GM12865 (cell line): ENCODE data around the gene TMEM62.
"Not testable (repeated sequence)": the region's sequence is repeated elsewhere in the genome, so short reads cannot be mapped to it uniquely, and the experiment has no call there.

ENCODE experiments used
- DNase-seq: peaks from one replicate; pipeline ENCODE4 v3.0.0; 2010; ENCODE audit warnings: low read depth
- H3K4me3 ChIP-seq: 2 replicates; pipeline ENCODE4 v1.5.1; 2011; ENCODE audit warnings: mild to moderate bottlenecking, low read depth, low read length, control low read depth
- CTCF ChIP-seq: IDR thresholded peaks from 2 replicates; pipeline ENCODE4 v1.5.1; 2011; ENCODE audit warnings: low read length, control low read depth, low read depth, inconsistent platforms; ENCODE audit not compliant: insufficient read depth; ENCODE audit errors: missing control alignments

TMEM62 gene

GRCh38 chr15:43146184-43146583 is 12.8 kb downstream of the TMEM62 start:
- no peak for TF ChIP-seq CTCF
- no peak for DNase-seq
- no peak overlapping the region for H3K4me3 ChIP-seq

GRCh38 chr15:43150191-43150929 is 17.0 kb downstream of the TMEM62 start:
- no peak for DNase-seq
- no peak for TF ChIP-seq CTCF
- no peak overlapping the region for H3K4me3 ChIP-seq

GRCh38 chr15:43151688-43152087 is 18.3 kb downstream of the TMEM62 start:
- no peak for DNase-seq
- TF ChIP-seq CTCF, result no peak
- H3K4me3 ChIP-seq, result no peak overlapping the region

- no peak overlapping the region for H3K4me3 ChIP-seq
- no peak for TF ChIP-seq CTCF
- no peak for DNase-seq
These were observed 19.9 kb downstream of the TMEM62 start for GRCh38 chr15:43153269-43153668.

- no peak overlapping the region for H3K4me3 ChIP-seq
- DNase-seq, result no peak
- no peak for TF ChIP-seq CTCF
These were observed 32.5 kb downstream of the TMEM62 start for GRCh38 chr15:43165801-43166325.

- DNase-seq, H3K4me3 ChIP-seq: not testable (repeated sequence)
These were observed 33.9 kb downstream of the TMEM62 start for GRCh38 chr15:43167261-43167660.

GRCh38 chr15:43168192-43169107 is 35.1 kb downstream of the TMEM62 start:
- H3K4me3 ChIP-seq, result no peak overlapping the region
- no peak for TF ChIP-seq CTCF
- DNase-seq, result no peak
